ENCODE measurements around the gene NIP7.

NIP7 gene

DNA sequence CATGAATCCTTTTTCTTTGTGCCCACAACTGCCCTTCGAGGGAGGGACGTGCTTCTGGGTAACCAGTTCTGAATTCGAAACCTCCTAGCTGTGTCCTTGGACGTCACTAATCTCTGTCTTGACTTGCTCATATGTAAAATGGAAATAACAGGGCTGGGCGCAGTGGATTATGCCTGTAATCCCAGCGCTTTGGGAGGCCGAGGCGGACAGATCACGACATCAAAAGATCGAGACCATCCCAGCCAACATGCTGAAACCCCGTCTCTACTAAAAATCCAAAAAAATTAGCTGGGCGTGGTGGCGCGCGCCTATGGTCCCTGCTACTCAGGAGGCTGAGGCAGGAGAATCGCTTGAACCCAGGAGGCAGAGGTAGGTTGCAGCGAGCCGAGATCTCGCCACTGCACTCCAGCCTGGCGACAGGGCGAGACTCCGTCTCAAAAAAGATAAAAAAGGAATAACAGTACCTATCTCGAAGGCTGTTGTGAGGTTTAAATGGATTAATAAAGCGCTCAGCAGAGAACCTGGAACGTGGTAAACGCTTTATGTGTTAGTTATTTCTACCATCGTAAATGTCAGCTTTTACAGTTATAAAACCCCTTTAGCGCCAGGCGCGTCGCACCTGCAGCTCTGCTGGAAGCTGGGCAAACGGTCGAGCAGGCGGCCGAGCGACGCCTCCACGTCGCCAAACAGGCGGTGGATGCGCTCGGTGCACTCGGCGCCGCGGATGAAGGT is 849 bp upstream of the NIP7 start:
- TF ChIP-seq, protein P1, sequence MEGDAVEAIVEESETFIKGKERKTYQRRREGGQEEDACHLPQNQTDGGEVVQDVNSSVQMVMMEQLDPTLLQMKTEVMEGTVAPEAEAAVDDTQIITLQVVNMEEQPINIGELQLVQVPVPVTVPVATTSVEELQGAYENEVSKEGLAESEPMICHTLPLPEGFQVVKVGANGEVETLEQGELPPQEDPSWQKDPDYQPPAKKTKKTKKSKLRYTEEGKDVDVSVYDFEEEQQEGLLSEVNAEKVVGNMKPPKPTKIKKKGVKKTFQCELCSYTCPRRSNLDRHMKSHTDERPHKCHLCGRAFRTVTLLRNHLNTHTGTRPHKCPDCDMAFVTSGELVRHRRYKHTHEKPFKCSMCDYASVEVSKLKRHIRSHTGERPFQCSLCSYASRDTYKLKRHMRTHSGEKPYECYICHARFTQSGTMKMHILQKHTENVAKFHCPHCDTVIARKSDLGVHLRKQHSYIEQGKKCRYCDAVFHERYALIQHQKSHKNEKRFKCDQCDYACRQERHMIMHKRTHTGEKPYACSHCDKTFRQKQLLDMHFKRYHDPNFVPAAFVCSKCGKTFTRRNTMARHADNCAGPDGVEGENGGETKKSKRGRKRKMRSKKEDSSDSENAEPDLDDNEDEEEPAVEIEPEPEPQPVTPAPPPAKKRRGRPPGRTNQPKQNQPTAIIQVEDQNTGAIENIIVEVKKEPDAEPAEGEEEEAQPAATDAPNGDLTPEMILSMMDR (IDR thresholded peaks at IDR 0.05; ENCODE audit: low read depth, low read length, missing control alignments), result no peak
- in situ Hi-C loops (cut with HindIII; ENCODE audit: low sequenced_read_pairs), result no loop called here
- peak overlapping the region; percentile 95 for H3K4me3 ChIP-seq (ENCODE audit: low read depth, low read length)
- no peak for DNase-seq (ENCODE audit: low read depth)

DNA sequence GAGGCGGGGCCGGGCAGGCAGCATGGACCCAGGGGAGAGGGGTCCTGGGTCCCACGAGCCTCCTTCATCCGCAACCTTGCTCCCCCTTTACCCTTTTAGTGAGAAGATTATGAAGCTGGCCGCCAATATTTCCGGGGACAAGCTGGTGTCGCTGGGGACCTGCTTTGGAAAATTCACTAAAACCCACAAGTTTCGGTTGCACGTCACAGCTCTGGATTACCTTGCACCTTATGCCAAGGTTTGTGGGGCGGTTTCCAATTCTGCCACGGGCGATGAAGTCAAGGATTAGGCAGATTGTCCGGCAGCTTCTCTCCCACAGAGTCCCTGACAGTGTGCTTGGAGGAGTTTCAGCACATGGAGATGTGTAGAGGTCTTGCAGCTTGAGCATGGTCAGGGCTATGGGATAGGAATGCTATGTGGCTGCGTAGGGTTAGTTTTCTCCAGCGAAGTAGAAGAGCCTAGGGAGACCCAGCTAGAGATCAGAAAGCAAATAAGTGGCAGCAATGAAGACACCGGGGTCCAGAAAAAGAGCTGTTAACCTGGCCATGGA is 598 bp downstream of the NIP7 start:
- no peak for DNase-seq (ENCODE audit: low read depth)
- TF ChIP-seq, protein P1 (IDR thresholded peaks at IDR 0.05; ENCODE audit: low read depth, low read length, missing control alignments), result no peak
- in situ Hi-C loops (cut with HindIII; ENCODE audit: low sequenced_read_pairs), result no loop called here
- H3K4me3 ChIP-seq (ENCODE audit: low read depth, low read length), result peak overlapping the region; percentile 95

DNA sequence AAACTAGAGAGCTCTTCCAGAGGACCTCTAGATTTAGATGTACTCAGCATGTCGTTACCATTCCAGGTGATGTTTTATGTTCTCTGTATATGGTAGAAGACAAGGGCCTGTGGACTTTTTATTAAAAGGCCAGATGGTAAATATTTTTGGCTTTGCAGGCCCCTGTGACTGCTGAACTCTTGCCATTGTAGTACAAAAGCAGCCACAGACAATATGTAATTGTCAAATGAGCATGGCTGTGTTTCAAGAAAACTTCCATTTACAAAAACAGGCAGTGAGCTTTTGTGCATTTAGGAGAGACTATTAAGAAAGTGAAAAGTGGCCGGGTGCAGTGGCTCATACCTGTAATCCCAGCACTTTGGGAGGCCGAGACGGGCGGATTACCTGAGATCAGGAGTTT is 4.6 kb downstream of the NIP7 start:
- TF ChIP-seq, protein P1 (IDR thresholded peaks at IDR 0.05; ENCODE audit: low read depth, low read length, missing control alignments), result no peak
- in situ Hi-C loops (cut with HindIII; ENCODE audit: low sequenced_read_pairs), result no loop called here
- no peak for DNase-seq (ENCODE audit: low read depth)
- no peak overlapping the region for H3K4me3 ChIP-seq (ENCODE audit: low read depth, low read length)

DNA sequence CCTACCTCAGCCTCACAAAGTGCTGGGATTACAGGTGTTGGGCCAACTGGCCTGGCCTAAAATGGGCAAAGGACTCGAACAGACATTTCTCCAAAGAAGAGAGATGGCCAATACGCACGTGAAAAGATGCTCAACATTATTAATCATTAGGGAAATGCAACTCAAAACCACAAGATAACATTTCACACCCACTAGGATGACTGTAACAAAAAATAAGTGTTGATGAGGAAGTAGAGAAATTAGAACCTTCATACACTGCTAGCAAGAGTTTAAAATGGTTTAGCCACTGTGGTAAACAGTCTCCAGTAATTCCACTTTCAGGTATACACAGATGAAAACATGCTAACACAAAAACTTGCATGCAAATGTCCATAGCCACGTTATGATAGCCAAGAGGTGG is 6.4 kb downstream of the NIP7 start:
- no peak overlapping the region for H3K4me3 ChIP-seq (ENCODE audit: low read depth, low read length)
- in situ Hi-C loops (cut with HindIII; ENCODE audit: low sequenced_read_pairs), result no loop called here
- DNase-seq (ENCODE audit: low read depth), result no peak
- TF ChIP-seq, protein P1 (IDR thresholded peaks at IDR 0.05; ENCODE audit: low read depth, low read length, missing control alignments), result no peak

DNA sequence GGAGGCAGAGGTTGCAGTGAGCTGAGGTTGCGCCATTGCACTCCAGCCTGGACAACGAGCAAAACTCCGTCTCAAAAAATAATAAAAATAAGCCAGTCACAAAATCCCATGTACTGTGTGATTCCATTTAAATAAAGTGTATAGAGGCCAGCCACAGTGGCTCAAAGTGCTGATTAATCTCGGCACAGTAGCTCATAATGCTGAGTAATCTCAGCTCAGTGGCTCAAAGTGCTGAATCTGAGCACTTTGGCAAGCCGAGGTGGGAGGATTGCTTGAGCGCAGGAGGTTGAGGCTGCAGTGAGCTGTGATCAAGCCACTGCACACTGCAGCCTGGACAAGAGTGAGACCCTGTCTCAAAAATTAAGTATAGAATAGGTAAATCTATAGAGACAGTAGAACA is 7.1 kb downstream of the NIP7 start:
- no peak overlapping the region for H3K4me3 ChIP-seq (ENCODE audit: low read depth, low read length)
- in situ Hi-C loops (cut with HindIII; ENCODE audit: low sequenced_read_pairs), result no loop called here
- TF ChIP-seq, protein P1 (IDR thresholded peaks at IDR 0.05; ENCODE audit: low read depth, low read length, missing control alignments), result no peak
- DNase-seq (ENCODE audit: low read depth), result no peak

DNA sequence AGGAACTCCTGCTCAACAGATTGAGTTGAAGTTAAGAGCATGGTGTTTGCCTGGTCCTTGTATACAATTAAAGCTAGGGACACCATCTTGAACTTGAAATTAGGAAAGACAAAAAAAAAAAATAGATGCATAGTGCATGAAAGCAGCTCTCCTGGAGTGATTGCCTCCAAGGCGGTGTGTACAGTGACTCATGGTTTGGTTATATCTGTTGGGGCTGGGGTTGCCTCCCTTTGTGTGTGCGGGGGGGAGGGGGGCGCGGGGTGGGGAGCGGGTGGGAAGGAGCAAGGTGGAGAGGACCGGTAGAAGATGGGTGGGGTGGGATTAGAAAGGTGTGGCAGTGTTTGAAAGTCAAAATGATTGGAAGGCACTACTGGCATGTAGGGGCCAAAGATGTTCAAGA is 8.7 kb downstream of the NIP7 start:
- TF ChIP-seq, protein P1 (IDR thresholded peaks at IDR 0.05; ENCODE audit: low read depth, low read length, missing control alignments), result no peak
- no peak for DNase-seq (ENCODE audit: low read depth)
- H3K4me3 ChIP-seq (ENCODE audit: low read depth, low read length), result no peak overlapping the region
- in situ Hi-C loops (cut with HindIII; ENCODE audit: low sequenced_read_pairs), result no loop called here

Data from astrocyte of the cerebellum (primary cell).